ENCODE data around the gene MEGF8. TPM values are rescaled to one million over a fixed set of nuclear protein-coding genes. Genes with fewer than 3 reads are reported as not detected.
A peak's percentile ranks its signal among the peaks of the same experiment; 100 is the strongest.

MEGF8 gene
- total and polyA plus RNA-seq, 9 of the 15 experiments (the other 6 are each of a cell fraction or from before 2014, with no cell fraction given), result 0.28 to 13.1 (median 3.0) TPM

DNA sequence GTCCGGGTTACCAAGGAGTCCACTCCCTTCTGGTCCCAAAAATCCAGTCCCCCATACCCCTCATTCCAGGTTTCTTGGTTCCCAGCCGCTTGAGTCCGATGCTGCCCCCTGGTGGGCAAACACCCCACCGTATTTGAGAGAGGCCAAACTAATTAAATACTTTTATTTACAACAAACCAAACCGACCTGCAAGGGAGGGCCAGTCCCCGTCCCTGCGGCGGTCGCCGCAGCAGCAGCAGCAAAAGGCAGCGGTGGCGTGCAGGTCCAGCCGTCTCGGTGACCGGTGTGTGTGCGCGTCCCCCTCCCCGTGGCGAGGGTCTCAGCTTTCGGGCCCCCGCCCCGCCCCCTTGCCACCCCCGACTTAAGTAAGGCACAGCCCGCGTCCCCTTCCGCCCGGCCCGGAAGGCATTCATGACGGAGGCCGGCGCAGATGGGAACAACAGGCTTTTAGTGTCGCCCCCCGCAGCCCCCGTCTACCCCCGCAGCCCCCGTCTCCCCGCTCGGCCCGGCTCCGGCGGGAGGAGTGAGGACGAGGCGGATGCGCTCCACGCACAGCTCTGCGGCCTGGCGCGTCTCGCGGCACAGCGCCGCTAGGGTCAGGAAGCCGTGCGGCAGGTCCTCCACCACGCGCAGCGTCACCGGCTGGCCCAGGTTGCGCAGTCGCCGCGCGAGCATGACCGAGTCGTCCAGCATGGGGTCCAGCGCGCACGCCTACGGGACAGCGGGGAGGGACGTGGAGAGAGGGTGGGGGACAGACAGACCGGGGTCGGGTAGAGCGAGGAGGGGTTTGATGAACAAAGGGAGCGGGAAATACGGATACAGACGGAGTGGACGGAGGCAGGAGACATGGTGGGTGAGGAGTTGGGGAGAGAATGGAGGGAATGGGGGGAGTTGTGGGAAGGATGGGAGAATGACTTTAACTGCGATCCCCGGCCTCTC lies 76.2 kb downstream of the MEGF8 start (continued):
- TF ChIP-seq NFE2L1 (tag; IDR thresholded peaks at IDR 0.05; ENCODE audit: borderline replicate concordance, low read depth) (no peak), CREM (IDR thresholded peaks at IDR 0.05; ENCODE audit: low read depth) (peak; percentile 33), ERF (CRISPR knock-in tag; IDR thresholded peaks at IDR 0.05) (0 out of 2 replicates have a peak, but pooled peaks have one; percentile 20), ZNF561 (CRISPR knock-in tag; conservative IDR thresholded peaks at IDR 0.05) (no peak), ZNF583 (CRISPR knock-in tag; IDR thresholded peaks at IDR 0.05) (no peak), ZNF347 (CRISPR knock-in tag; IDR thresholded peaks at IDR 0.05; ENCODE audit: low read depth) (no peak), SOX6 (IDR thresholded peaks at IDR 0.05) (no peak), SNRNP70 (optimal IDR thresholded peaks at IDR 0.05; ENCODE audit: low read depth, low read length) (no peak), ASH1L (IDR thresholded peaks at IDR 0.05; ENCODE audit: borderline replicate concordance, low read depth, partially characterized antibody) (no peak), NFXL1 (CRISPR knock-in tag; IDR thresholded peaks at IDR 0.05) (no peak), TCFL5 (CRISPR knock-in tag; conservative IDR thresholded peaks at IDR 0.05) (no peak), ELF2 (CRISPR knock-in tag; IDR thresholded peaks at IDR 0.05) (no peak), ZNF551 (CRISPR knock-in tag; IDR thresholded peaks at IDR 0.05) (no peak), HDAC1 (IDR thresholded peaks at IDR 0.05) (peak in 1 of 2 experiments; percentile 31; a peak in 1 of 4 replicates), GATA2 (CRISPR knock-in tag; IDR thresholded peaks at IDR 0.05) (no peak), DMBX1 (CRISPR knock-in tag; IDR thresholded peaks at IDR 0.05; ENCODE audit: borderline replicate concordance) (no peak), RBFOX2 (IDR thresholded peaks at IDR 0.05; ENCODE audit: low read depth, low read length) (0 out of 2 replicates have a peak, but pooled peaks have one; percentile 24), STAG1 (CRISPR knock-in tag; IDR thresholded peaks at IDR 0.05; ENCODE audit: borderline replicate concordance) (no peak), RCOR1 (IDR thresholded peaks at IDR 0.05; ENCODE audit: borderline replicate concordance in 1 of 2, low read depth in 2 of 2, low read length in 2 of 2) (0 out of 4 replicates have a peak, but pooled peaks of 1 of the 2 experiments have one; percentile 19), SP2 (IDR thresholded peaks at IDR 0.05; ENCODE audit: extremely low read depth, low read depth, low read length, poor library complexity, severe bottlenecking) (no peak), MTA2 (IDR thresholded peaks at IDR 0.05; ENCODE audit: low read depth) (no peak), RBM39 (optimal IDR thresholded peaks at IDR 0.05; ENCODE audit: low read depth, low read length) (no peak), NR2C2 (CRISPR knock-in tag; IDR thresholded peaks at IDR 0.05) (no peak), NR2C2 (tag; IDR thresholded peaks at IDR 0.05) (0 out of 2 replicates have a peak, but pooled peaks have one; percentile 16), BRCA1 (IDR thresholded peaks at IDR 0.05) (no peak), BRCA1 (CRISPR knock-in tag; IDR thresholded peaks at IDR 0.05) (no peak)
- TF ChIP-seq, protein P1, sequence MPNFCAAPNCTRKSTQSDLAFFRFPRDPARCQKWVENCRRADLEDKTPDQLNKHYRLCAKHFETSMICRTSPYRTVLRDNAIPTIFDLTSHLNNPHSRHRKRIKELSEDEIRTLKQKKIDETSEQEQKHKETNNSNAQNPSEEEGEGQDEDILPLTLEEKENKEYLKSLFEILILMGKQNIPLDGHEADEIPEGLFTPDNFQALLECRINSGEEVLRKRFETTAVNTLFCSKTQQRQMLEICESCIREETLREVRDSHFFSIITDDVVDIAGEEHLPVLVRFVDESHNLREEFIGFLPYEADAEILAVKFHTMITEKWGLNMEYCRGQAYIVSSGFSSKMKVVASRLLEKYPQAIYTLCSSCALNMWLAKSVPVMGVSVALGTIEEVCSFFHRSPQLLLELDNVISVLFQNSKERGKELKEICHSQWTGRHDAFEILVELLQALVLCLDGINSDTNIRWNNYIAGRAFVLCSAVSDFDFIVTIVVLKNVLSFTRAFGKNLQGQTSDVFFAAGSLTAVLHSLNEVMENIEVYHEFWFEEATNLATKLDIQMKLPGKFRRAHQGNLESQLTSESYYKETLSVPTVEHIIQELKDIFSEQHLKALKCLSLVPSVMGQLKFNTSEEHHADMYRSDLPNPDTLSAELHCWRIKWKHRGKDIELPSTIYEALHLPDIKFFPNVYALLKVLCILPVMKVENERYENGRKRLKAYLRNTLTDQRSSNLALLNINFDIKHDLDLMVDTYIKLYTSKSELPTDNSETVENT (CRISPR knock-in tag; IDR thresholded peaks at IDR 0.05), result no peak

Measured in K562 (cell line).